Karpas-422 (cell line): ENCODE measurements around the gene FLT4. TPM values are rescaled to one million over a fixed set of nuclear protein-coding genes. Genes with fewer than 3 reads are reported as not detected.
"Not testable (repeated sequence)": the region's sequence is repeated elsewhere in the genome, so short reads cannot be mapped to it uniquely, and the experiment has no call there.

Source experiments
- DNase-seq: peaks from one replicate; pipeline ENCODE4 v3.0.0-alpha.2; 2015
- H2AFZ ChIP-seq: fragments of 200-600 bp; sonication (generic); 2 replicates; pipeline ENCODE4 v1.6.1; 2014; ENCODE audit warnings: antibody characterized with exemption, low read length, mixed read lengths
- H3K27ac ChIP-seq: fragments of 200-600 bp; sonication (generic); 2 replicates; pipeline ENCODE4 v1.5.1; 2014; ENCODE audit warnings: mild to moderate bottlenecking, low read length, moderate library complexity
- H3K27me3 ChIP-seq: fragments of 200-600 bp; sonication (generic); 2 replicates; pipeline ENCODE4 v1.6.1; 2014; ENCODE audit warnings: low read length, mixed read lengths
- H3K36me3 ChIP-seq: fragments of 200-600 bp; sonication (generic); 2 replicates; pipeline ENCODE4 v1.6.1; 2014; ENCODE audit warnings: low read length, mixed read lengths; ENCODE audit not compliant: insufficient read depth
- H3K4me1 ChIP-seq: fragments of 200-600 bp; sonication (generic); 2 replicates; pipeline ENCODE4 v1.6.1; 2014; ENCODE audit warnings: mild to moderate bottlenecking, low read length, mixed read lengths
- H3K4me2 ChIP-seq: fragments of 200-600 bp; sonication (generic); 2 replicates; pipeline ENCODE4 v1.6.1; 2014; ENCODE audit warnings: low read length, low read depth, mild to moderate bottlenecking; ENCODE audit not compliant: poor library complexity, severe bottlenecking
- H3K4me3 ChIP-seq: fragments of 200-600 bp; sonication (generic); 2 replicates; pipeline ENCODE4 v1.5.1; 2014; ENCODE audit warnings: mild to moderate bottlenecking, antibody characterized with exemption, low read length, mixed read lengths
- H3K79me2 ChIP-seq: fragments of 200-600 bp; sonication (generic); 2 replicates; pipeline ENCODE4 v1.6.1; 2014; ENCODE audit warnings: mild to moderate bottlenecking, low read length, mixed read lengths
- H3K9ac ChIP-seq: fragments of 200-600 bp; sonication (generic); 2 replicates; pipeline ENCODE4 v1.6.0; 2014; ENCODE audit warnings: low read length
- H3K9me2 ChIP-seq: fragments of 200-600 bp; sonication (generic), shearing (Covaris generic); replicated peaks from 2 replicates; pipeline ENCODE4 v1.6.0; 2014; ENCODE audit warnings: mild to moderate bottlenecking, low read length, moderate library complexity; ENCODE audit not compliant: insufficient read depth
- H3K9me3 ChIP-seq: fragments of 300-700, 200-600 bp; sonication (generic); 2 replicates; pipeline ENCODE4 v1.6.1; 2014; ENCODE audit warnings: low read length, mixed read lengths
- H4K20me1 ChIP-seq: fragments of 200-600 bp; sonication (generic); 2 replicates; pipeline ENCODE4 v1.6.1; 2014; ENCODE audit warnings: mild to moderate bottlenecking, antibody characterized with exemption, low read length, low read depth; ENCODE audit not compliant: insufficient read depth
- total RNA-seq: library from RNA; depleted of rRNA; stranded (reverse); fragments of >200 nt; shearing (Covaris generic); gene quantifications from 2 replicates; pipeline ENCODE4 v1.2.3, GENCODE V29; 2014; ENCODE audit warnings: low replicate concordance

Gene FLT4
- total RNA-seq, 1 experiment from 2014 or later, result not detected

DNA sequence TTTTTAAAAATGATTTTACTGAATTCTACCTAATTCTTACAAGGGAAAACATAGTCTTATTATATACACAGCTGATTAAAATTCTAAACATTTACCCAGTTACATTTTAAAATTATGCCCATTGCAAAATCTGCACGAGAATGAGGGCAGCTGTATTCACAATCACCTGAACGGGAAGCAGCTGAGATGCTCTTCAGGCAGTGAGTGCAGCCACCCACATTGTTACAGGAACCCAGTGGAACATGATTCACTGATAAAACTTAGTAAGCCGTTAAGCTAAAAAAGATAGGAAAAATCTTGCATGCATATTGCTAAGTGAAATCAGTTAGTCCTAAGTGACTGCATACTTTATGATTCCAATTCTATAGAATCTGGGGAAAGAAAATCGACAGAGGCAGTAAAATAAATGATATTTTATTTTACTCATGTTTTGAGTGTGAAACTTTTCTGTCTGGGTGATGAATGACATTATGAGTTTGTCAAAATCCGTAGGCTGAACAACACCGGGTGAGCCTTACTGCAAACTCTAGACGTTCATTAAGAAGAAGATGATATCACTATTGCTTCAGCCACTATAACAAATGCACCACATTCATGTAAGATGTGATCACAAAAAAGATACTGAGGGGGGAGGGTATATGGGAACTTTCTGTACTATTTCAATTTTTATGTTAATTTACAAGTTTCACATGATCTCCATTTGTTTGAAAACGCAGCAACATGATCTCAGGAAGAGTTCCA lies 39.1 kb upstream of the FLT4 start:
- Histone ChIP-seq H3K79me2 (no peaks in the 10 kb centered on the region), H3K9me3 (no peaks in the 10 kb centered on the region), H3K4me3 (no peak overlapping the region), H4K20me1 (no peaks in the 10 kb centered on the region), H3K9ac (no peak overlapping the region), H3K4me1 (no peaks in the 10 kb centered on the region), H3K27me3 (no peaks in the 10 kb centered on the region), H3K4me2 (no peak overlapping the region), H3K9me2 (no peaks in the 10 kb centered on the region), H3K27ac (no peak overlapping the region), H2AFZ (no peak overlapping the region), H3K36me3 (no peaks in the 10 kb centered on the region)
- DNase-seq, result no peak

DNA sequence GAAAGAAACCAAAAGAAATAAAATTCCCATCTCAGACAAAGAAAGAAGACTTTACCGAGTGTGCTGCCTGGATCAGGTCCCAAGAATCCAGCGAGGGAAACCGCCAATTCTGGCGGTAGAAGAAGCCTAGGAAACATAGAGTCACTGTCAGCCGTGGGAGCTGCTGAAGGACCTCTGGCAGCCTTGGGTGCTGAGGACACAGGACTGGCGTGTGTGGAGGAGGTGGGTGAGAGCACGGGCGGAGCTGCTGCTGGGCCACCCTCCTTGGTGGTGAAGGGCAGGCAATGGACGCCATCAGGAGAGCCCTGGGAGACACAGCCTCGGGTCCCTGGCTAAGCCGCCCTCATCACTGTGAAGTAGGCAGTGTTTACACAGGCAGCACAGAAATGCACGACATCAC lies 37.4 kb upstream of the FLT4 start:
- H2AFZ ChIP-seq, H3K4me1 ChIP-seq, H4K20me1 ChIP-seq, H3K9ac ChIP-seq, H3K79me2 ChIP-seq, H3K9me3 ChIP-seq, H3K36me3 ChIP-seq, H3K4me3 ChIP-seq, H3K27me3 ChIP-seq, H3K9me2 ChIP-seq, H3K4me2 ChIP-seq, H3K27ac ChIP-seq, DNase-seq: not testable (repeated sequence)

DNA sequence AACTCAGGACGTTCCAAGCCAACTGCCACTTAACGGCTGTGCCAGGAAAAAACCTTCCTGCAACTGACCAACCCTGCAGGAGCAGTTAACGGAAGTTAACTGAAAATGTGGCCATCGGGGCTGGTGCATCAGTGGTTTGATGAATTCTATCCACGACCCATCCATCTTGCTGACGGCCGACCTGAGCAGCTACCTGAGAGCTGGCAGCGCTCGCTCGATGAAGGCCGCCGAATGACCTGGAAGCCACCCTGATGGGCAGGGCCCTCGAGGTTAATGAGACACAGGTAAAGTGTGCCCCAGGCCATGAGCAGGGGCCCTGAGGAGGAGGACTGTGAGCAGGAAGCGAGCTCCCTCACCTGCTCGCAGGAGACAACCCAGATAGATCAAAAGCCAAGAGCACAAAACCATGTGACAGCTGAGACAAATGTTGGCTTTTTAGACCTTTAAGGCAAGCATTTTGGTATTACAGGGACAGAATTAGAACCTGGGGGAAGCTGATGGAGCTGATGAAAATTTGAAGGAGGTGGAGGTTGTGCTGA lies 35.3 kb upstream of the FLT4 start:
- no peak overlapping the region for H3K27ac ChIP-seq
- no peak overlapping the region for H2AFZ ChIP-seq
- no peaks in the 10 kb centered on the region for H3K4me1 ChIP-seq

DNA sequence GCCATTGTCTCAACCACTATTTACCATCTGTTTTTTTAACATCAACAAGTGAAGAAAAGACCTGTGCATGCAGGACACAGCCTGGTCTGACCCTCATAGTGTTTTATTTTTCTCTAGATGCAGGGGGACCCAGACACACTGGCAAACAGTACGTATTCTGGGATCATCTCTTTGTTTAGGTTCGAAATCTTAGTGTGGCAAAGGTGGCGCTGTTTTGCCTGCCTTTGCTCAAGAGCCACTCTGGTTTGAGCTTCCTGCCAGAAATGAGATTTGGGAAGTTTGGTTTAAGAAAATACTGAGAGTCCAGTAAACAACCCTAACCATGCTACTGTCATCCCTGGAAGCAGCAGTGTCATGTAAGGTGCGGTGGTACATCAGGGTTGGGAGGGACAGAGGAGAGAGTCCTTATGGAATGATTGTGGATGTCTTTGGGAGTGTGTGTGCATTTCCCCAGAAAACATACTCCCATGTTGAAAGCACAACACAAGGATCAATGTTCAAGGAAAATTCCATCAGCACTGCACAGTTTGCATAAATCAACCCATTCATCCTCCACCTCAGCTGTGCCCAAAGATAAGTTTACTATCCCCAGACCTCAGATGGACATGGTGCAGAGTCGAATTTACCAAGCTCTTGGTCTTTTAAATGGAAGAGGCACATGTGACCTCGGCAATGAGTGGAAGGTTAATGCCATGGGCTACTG lies 34.0 kb upstream of the FLT4 start:
- Histone ChIP-seq H3K4me1 (no peaks in the 10 kb centered on the region), H3K9me2 (no peaks in the 10 kb centered on the region), H4K20me1 (no peaks in the 10 kb centered on the region), H3K4me2 (no peak overlapping the region), H3K79me2 (no peaks in the 10 kb centered on the region), H3K9me3 (no peaks in the 10 kb centered on the region), H3K4me3 (no peak overlapping the region), H3K27me3 (no peaks in the 10 kb centered on the region), H3K9ac (no peak overlapping the region), H3K27ac (no peak overlapping the region), H2AFZ (no peak overlapping the region), H3K36me3 (no peaks in the 10 kb centered on the region)
- no peak for DNase-seq

More for the DNA sequence above, 35.3 kb upstream of the FLT4 start:
- Histone ChIP-seq H3K4me2 (no peak overlapping the region), H3K79me2 (no peaks in the 10 kb centered on the region), H3K9me3 (no peaks in the 10 kb centered on the region), H3K27me3 (no peaks in the 10 kb centered on the region), H3K9me2 (no peaks in the 10 kb centered on the region), H4K20me1 (no peaks in the 10 kb centered on the region), H3K36me3 (no peaks in the 10 kb centered on the region), H3K9ac (no peak overlapping the region), H3K4me3 (no peak overlapping the region)
- DNase-seq, result no peak

DNA sequence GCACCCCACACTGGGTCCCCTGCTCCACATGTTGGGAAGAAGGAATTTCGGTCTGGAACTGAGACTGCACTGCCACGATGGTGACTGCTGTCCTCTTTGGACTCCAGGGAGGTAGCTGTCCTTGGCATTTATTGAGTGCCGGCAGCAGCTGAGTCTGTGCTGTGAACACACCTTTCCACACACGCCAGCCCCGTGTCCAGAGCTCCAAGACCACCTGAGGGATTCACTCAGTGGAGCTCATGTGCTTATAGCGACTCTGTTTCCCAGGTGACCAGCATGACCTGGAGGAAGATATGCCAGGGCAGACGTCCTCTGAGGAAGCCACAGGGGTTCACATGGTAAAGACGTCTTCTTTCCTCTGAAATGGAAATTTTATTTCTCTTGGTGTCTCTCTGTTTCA lies 33.2 kb upstream of the FLT4 start:
- Histone ChIP-seq H3K9ac (no peak overlapping the region), H3K27me3 (no peaks in the 10 kb centered on the region), H3K4me1 (no peaks in the 10 kb centered on the region), H3K9me3 (no peaks in the 10 kb centered on the region), H3K36me3 (no peaks in the 10 kb centered on the region), H3K9me2 (no peaks in the 10 kb centered on the region), H3K4me2 (no peak overlapping the region), H3K27ac (no peak overlapping the region), H2AFZ (no peak overlapping the region), H4K20me1 (no peaks in the 10 kb centered on the region), H3K4me3 (no peak overlapping the region), H3K79me2 (no peaks in the 10 kb centered on the region)
- DNase-seq, result no peak

DNA sequence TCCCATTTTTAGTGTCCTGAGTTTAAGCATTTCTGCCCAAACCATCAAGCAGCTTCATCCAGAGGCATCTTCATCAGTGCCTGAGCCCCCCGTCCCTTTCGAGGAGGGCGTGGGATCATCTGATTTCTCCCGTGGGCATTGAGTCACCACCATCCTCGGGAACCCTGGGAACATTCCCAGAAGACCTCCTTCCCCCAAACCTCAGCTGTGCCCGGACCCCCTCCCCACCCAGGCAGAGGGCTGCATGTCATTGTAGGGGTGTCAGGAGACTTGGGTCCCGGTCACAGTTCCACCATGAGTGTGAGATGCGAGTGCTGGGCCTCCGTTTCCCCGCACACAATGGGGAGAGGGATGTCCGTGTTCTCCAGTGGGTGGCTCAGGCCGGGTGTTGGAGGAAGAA lies 32.6 kb upstream of the FLT4 start:
- not testable (repeated sequence) for H3K4me1 ChIP-seq, H3K27ac ChIP-seq, H3K36me3 ChIP-seq, H3K4me2 ChIP-seq, H3K9me3 ChIP-seq, H3K27me3 ChIP-seq, H3K9me2 ChIP-seq, H4K20me1 ChIP-seq, H3K4me3 ChIP-seq, H3K9ac ChIP-seq, DNase-seq, H2AFZ ChIP-seq, H3K79me2 ChIP-seq

DNA sequence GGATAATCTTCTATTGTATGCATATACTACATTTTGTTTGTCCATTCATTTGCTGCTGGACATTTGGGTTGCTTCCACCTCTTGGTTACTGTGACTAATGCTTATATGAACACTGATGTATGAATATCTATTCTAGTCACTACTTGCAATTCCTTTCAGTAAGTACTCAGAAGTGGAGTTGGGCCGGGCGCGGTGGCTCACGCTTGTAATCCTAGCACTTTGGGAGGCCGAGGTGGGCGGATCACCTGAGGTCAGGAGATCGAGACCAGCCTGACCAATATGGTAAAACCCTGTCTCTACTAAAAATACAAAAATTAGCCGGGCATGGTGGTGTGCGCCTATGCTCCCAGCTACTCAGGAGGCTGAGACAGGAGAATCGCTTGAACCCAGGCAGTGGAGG lies 28.9 kb upstream of the FLT4 start:
- H4K20me1 ChIP-seq, H3K27me3 ChIP-seq, H3K4me1 ChIP-seq, H3K9me3 ChIP-seq, H2AFZ ChIP-seq, H3K27ac ChIP-seq, H3K4me2 ChIP-seq, H3K9ac ChIP-seq, DNase-seq, H3K9me2 ChIP-seq, H3K4me3 ChIP-seq, H3K36me3 ChIP-seq, H3K79me2 ChIP-seq: not testable (repeated sequence)

DNA sequence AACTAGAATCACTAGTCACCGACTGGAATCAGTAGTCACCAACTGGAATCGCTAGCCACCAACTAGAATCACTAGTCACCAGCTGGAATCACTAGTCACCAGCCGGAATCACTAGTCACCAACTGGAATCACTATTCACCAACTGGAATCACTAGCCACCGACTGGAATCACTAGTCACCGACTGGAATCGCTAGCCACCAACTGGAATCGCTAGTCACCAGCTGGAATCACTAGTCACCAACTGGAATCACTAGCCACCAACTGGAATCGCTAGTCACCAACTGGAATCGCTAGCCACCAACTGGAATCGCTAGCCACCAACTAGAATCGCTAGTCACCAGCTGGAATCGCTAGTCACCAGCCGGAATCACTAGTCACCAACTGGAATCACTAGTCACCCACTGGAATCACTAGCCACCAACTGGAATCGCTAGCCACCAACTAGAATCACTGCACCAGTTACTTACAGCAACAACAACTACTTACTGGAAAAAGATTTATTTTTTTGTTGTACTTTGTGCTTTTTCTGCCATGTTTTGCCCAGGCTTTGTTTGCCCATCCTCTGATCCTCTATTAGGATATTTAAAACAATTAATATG lies 25.7 kb upstream of the FLT4 start:
- Histone ChIP-seq H3K4me3 (no peak overlapping the region), H3K4me2 (no peak overlapping the region), H3K36me3 (no peaks in the 10 kb centered on the region), H3K27ac (no peak overlapping the region), H2AFZ (no peak overlapping the region), H3K27me3 (no peaks in the 10 kb centered on the region), H3K79me2 (no peaks in the 10 kb centered on the region), H3K9me3 (no peaks in the 10 kb centered on the region), H3K4me1 (no peaks in the 10 kb centered on the region), H3K9ac (no peak overlapping the region), H3K9me2 (no peaks in the 10 kb centered on the region), H4K20me1 (no peaks in the 10 kb centered on the region)
- no peak for DNase-seq
